Activated CD4-positive, CD25-positive, alpha-beta regulatory T cell treated with anti-CD3 and anti-CD28 coated beads, Interleukin-2, amount 50 U/mL, for 24 hours (primary cell): ENCODE results near the gene LSR.

ENCODE experiments used
- ATAC-seq, 2 donors: fragments of 150-1000 bp; cut with Tn5 transposase; one replicate each; pipeline ENCODE4 v1.10.0; 2021; ENCODE audit warnings: mild to moderate bottlenecking in 1 of 2, moderate library complexity in 1 of 2

The LSR gene

DNA sequence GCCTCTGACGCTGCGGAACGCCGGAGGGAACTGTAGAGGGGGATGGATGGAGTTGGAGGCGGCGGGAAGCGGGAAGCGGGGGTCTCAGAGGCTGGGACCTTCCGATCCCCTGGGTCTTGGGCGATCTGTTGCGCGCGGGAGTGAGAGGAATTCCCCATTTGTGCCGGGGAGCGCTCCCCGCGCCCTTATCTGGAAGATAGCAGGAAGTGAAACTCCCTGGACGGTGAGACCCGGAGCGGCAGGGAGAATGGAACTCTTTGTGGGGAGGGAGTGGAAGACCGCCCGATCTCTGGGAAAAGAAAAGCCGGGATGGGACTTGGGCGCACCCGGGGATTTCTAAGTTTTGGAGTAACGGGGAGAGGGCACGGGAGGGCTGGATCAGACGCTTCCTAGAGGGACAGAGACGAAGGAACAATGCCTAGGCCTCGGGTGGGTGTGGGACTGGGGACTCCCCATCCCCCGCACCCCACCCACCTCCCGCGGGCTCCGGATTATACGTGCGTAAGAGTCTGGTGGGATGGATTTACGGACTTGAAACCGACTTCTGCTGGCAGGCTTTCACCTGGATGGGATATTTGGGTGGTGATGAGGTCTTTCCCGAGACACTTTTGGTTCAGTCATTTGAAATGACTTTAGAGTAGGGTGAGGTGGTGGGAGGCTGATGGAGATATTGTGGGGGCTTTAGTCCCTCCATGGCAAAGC lies 495 bp downstream of the LSR start:
- ATAC-seq, result no peak

DNA sequence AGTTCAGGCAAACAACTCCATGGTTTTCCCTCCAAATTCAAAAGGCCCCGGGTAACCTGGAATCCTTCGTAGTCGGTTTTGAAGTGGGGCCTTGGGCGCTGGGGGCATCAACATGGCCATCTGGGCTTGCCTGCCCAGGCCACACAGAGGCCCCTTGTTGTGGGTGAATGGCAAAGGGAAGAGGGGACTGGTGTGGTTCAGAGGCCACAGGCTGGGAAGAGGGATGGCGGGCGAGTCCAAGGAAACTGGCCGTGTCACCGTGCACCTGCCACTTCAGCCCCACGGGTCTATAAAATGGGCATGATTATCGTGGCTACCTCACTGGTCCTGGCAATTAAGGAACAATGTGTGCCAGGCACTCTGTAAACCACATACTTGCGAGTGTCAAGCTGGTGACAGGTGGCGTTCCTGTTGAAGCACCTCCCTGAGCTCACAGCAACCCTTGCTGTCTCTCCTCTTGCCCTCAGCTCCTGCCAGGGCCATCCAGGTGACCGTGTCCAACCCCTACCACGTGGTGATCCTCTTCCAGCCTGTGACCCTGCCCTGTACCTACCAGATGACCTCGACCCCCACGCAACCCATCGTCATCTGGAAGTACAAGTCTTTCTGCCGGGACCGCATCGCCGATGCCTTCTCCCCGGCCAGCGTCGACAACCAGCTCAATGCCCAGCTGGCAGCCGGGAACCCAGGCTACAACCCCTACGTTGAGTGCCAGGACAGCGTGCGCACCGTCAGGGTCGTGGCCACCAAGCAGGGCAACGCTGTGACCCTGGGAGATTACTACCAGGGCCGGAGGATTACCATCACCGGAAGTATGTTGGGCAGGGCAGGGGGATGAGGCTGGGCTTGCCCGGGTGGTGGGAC lies 1.3 kb downstream of the LSR start:
- no peak for ATAC-seq

DNA sequence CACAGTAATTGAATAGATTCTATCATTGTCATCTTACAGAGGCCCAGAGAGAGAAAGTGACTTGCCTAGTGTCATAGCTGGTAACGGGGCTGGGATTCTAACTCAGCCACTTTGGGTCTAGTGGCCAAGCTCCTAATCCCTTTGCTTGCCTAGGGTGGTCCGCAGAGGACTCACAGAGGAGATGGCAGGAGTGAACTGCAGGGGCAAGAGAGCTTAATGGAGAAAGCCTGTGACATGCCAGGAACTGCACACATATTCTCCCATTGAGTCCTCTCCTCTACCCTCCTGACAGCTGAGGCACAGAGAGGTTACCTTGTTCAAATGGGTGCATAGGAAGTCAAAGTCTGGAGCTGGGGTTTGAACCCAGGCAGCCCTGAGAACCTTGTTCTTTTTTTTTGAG lies 2.7 kb downstream of the LSR start:
- no peak for ATAC-seq

DNA sequence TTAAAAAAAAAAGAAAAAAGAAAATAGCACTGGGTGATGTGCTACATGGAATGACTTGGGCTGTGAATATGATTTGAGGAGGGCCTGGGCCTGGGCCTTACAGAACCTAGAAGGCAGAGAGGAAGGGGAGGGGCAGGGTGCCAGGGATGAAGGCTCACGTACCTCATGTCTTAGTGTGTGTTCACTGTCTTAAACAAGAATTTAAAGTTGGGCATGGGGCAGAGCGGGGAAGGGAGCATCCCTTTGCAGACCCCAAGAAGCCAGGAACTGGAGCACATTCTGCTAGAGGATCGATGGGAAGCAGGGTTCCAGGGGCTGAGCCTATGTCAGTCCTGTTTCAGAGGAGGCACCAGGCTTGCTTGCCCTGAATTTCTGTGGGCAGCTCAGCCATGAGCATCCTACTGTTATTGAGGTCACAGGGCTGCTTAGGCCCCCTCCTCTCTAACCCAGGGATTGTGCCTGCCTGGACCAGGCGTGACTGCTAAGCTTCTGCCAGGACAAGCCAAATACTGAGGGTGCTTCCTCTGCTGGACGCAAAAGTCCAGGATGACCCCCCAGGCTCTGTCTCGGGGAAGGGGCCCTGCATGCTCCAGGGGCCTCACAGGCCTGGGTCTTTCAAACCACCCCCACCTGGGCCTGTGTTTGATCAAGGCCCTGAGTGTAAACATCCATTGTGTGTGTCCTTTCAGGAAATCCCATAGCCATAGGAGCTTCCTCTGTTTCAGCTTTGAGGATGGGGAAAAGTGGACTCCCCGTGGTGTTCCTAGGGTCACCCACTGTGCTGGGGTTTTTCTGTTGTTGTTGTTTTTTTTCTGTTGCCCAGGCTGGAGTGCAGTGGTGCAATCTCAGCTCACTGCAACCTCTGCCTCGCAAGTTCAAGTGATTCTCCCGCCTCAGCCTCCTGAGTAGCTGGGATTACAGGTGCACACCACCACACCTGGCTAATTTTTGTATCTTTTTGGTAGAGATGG lies 4.8 kb downstream of the LSR start:
- no peak for ATAC-seq

DNA sequence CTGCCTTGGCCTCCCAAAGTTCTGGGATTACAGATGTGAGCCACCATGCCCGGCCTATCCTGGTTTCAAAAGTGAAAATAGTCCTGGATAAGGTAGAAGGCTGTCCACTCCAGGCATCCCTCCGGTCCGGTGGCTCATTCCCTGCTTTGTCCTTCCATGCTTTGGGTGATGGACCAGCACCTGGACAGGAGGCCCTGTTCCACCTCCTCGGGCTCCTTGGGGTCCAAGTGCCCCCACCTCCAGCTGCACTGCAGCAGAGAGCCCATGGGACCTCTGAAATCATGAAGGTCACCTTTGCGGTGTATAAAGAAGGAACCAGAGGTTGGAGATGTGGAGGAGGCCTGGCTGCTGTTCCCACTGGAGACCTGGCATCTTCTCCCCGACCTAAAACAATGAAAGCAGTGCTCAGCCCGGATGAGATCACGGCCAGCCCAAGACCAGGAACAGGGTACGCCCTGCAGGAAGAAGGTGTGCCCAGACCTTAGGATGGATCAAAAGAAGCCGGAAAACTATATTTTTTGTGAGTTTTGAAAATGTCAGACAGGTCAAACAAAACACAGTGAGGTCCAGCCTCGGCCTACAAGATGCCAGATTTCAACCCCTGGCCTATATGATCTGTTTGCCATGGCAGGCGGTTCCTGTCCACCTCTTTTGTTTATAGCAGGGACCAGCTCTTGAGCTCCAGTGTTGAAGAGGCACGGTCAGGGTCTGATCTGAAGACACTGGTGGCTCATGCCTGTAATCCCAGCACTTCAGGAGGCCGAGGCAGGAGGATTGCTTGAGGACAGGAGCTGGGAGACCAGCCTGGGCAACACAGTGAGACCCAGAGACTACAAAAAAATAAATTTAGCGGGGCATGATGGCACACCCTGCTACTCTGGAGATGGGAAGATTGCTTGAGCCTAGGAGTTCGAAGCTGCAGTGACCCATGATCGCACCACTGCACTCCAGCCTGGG lies 5.8 kb downstream of the LSR start:
- ATAC-seq, result no peak

DNA sequence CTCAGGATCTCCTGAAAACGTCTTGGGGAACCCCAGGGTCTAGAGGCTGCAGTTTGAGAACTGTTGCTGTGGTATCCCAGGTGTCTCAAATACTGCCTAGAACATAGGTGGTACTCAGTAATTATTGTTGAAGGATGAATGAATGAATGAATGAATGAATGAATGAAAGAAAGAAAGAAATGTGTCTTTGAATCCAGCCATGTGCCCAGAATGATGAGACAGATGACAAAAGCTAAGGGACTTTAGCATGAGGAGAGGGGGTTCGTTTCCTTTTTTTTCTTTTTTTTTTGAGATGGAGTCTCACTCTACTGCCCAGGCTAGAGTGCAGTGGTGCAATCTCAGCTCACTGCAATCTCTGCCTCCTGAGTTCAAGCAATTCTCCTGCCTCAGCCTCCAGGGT lies 7.8 kb downstream of the LSR start:
- no peak for ATAC-seq

DNA sequence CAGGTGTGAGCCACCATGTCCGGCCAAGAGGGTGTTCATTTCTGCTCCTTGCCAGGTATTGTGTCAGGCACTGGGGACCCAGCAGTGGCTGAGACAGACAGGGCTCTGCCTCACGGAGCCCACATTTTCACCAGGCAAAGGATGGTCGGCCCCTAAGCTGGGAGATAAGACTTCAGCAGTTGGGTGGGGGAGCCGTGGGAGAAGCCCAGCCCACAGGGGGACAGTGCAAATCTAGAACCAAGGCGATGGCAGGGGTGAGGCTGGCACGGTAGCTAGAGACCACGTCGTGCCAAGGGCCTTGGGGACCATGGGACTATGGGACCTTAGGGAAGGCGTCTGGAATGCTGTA lies 8.3 kb downstream of the LSR start:
- no peak for ATAC-seq

DNA sequence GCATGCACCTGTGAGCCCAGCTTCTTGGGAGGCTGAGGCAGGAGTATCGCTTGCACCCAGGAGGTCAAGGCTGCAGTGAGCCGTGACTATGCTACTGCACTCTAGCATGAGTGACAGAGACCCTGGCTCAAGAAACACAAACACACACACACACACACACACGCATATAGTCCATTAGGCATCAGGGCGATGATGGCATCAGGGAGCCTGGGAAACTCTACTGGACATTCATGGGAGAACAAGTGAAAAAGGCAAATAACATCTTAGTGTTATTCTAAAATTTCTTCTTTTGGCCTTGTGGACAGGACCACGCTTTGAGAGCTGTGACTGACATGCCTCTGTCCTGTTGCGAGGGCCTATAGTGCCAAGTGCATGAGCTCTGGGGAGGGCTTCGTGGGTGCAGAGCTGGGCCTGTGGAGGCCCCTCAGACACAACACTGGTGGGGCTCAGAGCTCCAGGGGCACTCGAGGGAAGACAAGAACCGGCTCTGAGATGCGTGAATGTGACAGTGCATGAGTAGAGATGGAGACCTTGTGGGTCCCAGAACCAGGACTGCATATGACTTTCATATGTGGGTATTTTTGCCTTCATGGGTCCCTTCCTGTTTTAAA lies 12.0 kb downstream of the LSR start:
- no peak for ATAC-seq

DNA sequence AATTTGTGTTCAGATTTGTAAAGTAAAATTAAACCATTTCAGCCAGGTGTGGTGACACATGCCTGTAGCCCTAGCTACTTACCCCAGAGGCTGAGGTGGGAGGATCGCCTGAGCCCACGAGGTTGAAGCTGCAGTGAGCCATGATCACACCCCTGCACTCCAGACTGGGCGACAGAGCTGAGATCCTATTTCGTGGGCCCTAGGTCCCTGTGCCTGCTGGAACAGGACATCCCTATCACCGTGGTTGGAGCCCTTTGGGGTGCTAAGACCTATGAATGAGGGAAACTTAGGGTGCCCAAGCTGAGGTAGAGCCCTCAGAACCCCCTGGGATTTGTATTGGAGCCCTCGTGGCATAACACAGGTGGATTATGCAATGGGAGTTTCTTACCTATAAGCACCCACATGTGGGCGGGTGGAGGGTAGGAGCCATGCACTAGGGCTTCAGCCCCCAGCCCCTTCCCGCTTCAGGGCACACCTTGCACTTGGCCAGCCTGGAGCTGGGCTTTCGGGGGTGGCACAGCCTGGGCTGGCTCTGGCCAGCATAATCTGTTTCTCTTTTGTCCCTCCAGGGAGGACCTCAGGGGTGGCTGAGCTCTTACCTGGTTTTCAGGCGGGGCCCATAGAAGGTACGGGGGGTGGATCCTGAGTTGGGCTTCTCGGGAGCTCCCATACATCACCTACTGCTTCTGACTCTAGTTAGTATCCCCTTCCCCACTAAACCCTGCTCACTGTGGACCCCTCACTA lies 12.7 kb downstream of the LSR start:
- no peak for ATAC-seq

DNA sequence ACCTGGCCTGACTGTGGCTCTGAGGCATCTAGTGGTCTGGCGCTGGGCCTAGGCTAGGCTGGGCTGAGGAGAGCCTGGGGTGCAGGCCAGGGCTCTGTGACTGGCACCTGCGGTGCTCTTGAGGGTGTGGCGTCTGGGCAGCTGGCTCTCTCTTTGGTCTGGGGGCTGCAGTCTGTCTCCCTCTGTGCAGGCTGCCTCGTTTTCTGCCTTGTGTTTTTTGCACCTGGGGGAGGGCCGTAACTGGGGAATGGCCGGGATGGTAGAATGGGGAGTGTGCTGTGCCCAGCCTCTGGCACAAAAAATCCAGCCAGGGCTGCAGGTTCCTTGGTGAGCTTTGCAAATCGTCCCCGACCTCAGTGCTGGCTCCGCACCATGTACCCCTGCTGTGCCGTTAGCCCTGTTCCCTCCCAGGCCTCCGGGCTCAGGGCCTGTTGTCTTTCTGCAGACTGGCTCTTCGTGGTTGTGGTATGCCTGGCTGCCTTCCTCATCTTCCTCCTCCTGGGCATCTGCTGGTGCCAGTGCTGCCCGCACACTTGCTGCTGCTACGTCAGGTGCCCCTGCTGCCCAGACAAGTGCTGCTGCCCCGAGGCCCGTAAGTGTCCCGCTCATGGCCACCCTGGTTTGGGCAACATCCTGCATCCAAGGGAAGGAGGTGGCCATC lies 13.4 kb downstream of the LSR start:
- no peak for ATAC-seq

DNA sequence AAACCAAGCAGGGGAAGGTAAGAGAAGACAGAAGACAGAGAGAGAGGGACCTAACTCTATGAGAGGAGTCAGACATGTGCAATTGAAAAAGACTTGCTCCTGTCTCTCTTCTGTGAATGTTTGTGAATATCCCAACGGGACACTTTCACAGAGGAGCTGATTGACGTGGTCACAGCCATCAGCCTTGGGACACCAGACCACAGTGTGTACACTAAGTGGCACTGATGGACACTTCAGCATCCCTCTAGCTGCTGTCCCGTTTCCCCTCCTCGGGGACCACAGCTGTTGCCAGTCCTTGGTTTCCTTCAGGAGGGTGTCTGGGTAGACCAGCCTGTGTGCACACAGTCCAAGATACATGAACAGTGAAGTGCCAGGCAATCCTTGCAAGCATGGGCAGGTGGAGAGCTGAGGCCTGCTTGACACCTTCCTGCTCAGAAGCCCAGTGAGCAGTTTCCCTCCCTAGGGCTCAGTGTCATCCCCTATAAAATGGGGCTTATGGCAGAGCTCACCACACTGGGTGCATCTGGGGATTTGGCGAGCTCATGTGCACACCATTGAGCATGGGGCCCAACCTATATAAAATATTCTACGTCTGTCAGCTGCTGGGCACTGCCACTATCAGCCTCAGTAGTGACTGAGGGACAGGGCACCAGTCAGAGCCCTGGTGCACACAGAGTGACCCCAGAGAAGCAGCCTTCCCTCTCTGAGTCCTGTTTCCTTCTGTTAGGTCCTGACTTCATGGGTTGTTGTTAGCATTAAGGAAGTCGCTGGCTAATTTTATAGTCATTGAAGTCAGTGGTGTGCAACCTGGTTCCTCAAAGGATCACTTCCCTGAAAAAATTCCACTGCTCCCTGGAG lies 15.7 kb downstream of the LSR start:
- no peak for ATAC-seq

DNA sequence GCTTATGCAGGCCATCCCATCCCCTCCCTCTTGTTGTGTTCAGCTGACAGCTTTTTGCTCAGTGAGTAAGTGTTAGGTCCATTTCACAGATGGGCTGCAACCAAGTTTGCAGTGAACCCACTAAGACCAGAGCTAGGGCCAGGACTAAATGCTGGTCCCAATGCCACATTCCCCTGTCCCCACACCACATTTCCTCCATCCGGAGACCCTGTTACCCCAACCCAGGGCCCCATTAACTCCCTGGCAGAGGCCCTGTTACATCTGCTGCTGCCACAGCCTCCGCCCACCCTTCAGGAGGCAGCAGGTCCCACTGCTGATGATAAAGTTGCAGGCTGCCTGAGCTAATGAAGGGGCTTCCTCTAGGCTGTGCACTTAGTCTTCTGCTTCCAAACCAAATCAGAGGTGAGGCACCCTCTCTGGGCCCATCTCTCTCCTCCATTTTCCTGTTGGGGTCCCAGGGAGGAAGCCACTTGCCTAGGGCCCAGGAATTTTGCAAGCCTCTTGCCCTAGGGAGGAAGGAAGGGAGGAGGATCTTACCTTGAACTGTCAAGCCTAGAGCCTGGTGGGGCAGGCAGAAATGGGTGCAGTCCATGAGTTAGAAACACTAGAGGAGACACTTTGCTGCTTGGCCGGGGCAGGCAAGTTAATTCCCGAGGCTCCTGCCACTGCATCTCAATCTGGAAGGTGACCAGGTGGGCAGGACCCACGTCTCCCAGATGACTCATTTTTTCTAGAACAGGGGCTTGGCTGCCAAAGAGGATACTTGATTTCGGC lies 16.5 kb downstream of the LSR start:
- ATAC-seq, result no peak

DNA sequence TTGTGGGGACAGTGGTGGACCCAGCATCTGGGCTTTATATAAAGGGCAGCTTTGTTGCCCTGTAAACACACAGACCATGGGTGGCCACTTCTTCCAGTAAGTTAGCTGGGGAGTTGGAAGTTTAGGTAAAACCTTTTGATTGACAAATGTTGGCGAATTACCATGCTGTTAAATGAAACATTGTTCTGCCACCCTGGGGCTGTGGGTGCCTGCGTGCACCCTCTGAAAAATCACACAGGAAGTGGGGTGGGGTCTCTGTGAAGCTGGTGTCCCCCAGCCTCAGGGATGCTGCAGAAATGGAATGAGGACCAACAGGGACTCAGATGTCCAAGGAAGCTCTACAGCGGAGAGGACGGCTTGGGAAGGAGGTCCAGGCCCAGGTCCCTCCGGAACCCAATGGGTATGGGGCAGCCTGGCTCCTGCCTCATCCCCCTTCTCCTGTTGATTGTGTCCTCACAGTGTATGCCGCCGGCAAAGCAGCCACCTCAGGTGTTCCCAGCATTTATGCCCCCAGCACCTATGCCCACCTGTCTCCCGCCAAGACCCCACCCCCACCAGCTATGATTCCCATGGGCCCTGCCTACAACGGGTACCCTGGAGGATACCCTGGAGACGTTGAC lies 17.2 kb downstream of the LSR start:
- no peak for ATAC-seq

DNA sequence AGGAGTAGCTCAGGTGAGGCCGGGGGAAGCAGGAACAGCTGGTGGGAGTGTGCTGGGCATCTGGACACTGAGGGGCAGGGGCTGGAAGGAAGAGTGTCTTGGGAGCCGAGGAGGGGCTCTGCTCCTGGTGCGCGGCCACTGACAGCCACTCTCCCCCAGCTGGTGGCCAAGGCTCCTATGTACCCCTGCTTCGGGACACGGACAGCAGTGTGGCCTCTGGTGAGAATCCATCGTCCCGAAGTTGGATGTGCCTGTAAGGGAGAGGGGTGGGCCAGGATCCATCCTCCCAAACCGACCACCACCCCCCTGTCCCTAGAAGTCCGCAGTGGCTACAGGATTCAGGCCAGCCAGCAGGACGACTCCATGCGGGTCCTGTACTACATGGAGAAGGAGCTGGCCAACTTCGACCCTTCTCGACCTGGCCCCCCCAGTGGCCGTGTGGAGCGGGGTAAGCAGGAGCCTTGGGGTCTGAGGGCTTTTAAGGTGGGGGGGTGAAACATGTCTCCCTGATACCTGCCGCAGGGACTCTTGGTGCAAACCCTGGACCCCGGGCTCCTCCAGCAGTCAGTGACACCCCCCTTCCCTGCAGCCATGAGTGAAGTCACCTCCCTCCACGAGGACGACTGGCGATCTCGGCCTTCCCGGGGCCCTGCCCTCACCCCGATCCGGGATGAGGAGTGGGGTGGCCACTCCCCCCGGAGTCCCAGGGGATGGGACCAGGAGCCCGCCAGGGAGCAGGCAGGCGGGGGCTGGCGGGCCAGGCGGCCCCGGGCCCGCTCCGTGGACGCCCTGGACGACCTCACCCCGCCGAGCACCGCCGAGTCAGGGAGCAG lies 17.9 kb downstream of the LSR start:
- ATAC-seq, result no peak

DNA sequence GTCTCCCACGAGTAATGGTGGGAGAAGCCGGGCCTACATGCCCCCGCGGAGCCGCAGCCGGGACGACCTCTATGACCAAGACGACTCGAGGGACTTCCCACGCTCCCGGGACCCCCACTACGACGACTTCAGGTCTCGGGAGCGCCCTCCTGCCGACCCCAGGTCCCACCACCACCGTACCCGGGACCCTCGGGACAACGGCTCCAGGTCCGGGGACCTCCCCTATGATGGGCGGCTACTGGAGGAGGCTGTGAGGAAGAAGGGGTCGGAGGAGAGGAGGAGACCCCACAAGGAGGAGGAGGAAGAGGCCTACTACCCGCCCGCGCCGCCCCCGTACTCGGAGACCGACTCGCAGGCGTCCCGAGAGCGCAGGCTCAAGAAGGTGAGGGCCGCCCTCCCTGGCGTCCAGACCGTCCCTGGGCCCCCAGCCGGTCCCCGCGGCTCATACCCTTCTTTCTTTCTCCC lies 18.6 kb downstream of the LSR start:
- peak; percentile 11 to 14 for ATAC-seq

DNA sequence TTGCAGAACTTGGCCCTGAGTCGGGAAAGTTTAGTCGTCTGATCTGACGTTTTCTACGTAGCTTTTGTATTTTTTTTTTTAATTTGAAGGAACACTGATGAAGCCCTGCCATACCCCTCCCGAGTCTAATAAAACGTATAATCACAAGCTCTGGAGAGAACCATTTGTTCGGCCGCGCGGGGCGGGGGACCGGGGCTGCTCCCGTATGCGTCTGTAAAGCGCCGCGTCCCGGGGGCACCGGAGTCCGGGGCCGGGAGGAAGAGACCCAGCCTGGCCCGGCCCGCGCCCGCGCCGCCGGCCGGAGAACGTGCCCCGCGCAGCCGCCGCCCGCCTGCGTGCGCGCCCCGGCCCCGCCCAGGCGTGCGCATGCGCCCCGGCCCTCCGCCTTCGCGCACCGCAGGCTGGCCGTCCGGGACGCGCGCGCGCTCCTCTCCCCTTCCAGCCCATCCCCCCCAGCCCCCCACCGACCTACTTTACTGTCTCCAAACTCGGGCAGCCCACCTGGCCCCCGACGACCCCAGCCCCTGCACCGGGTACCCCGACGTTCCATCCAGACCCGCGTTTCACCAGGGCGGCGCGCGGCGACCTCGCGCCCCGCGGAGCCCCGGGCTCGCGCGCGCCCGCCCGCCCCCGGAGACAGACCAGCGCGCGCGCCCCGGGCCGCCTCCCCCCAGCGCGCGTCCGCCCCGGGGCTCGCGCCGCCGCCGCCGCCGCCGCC lies 19.2 kb downstream of the LSR start:
- peak; percentile 65 to 66 for ATAC-seq
